PC-3 (cell line): ENCODE results near the gene ARMC7. TPM values are rescaled to one million over a fixed set of nuclear protein-coding genes. Genes with fewer than 3 reads are reported as not detected.

Source experiments
- ATAC-seq: fragments of 200-7000 bp; cut with Tn5 transposase; 2 replicates; pipeline ENCODE4 v1.9.1; 2020; ENCODE audit warnings: mild to moderate bottlenecking, moderate library complexity
- BruUV-seq: library from RNA; stranded (reverse); fragments of 400-500 nt; replicated peaks from 2 replicates; lab custom pipeline; 2021; lab: Mats Ljungman, UMichigan
- CTCF ChIA-PET: fragments of 300-600 bp; sonication (Branson Sonifier 250); formaldehyde crosslinking; loops from one replicate; lab custom pipeline; 2022; ENCODE audit warnings: antibody characterized with exemption; lab: Charles Lee
- POLR2A ChIA-PET: fragments of 300-600 bp; sonication (Branson Sonifier 250); formaldehyde crosslinking; loops from one replicate; lab custom pipeline; 2022; ENCODE audit warnings: antibody characterized with exemption; ENCODE audit not compliant: unreplicated experiment; lab: Charles Lee
- DNase-seq: peaks from one replicate; pipeline ENCODE4 v3.0.0-alpha.2; 2015
- H2AFZ ChIP-seq: fragments of 300-600 bp; sonication (generic); 2 replicates; pipeline ENCODE4 v1.6.0; 2016; ENCODE audit warnings: antibody characterized with exemption, low read length
- H3F3A ChIP-seq: fragments of 300-600 bp; sonication (generic); one replicate; pipeline ENCODE4 v1.6.0; 2017; ENCODE audit warnings: antibody characterized with exemption, low read length, control low read depth, mild to moderate bottlenecking; ENCODE audit not compliant: unreplicated experiment
- H3K27ac ChIP-seq: fragments of 300-600 bp; sonication (generic); 2 replicates; pipeline ENCODE4 v1.5.1; 2016; ENCODE audit warnings: mild to moderate bottlenecking, low read length
- H3K27me3 ChIP-seq: fragments of 300-600 bp; sonication (generic); 2 replicates; pipeline ENCODE4 v1.6.1; 2016; ENCODE audit warnings: low read length, mixed read lengths
- H3K36me3 ChIP-seq: fragments of 300-600 bp; sonication (generic); 2 replicates; pipeline ENCODE4 v1.6.1; 2016; ENCODE audit warnings: low read depth, mixed run types, low read length, mixed read lengths
- H3K4me1 ChIP-seq: fragments of 300-600 bp; sonication (generic); 2 replicates; pipeline ENCODE4 v1.5.1; 2016; ENCODE audit warnings: low read length; ENCODE audit not compliant: insufficient read depth
- H3K4me2 ChIP-seq: fragments of 300-600 bp; sonication (generic); 2 replicates; pipeline ENCODE4 v1.6.0; 2016; ENCODE audit warnings: low read length
- H3K4me3 ChIP-seq: fragments of 300-600 bp; sonication (generic); 2 replicates; pipeline ENCODE4 v1.5.1; 2016; ENCODE audit warnings: mild to moderate bottlenecking, low read length, mixed read lengths
- H3K79me2 ChIP-seq: fragments of 300-600 bp; sonication (generic); 2 replicates; pipeline ENCODE4 v1.6.1; 2017; ENCODE audit warnings: low read length, mixed read lengths
- H3K9ac ChIP-seq: fragments of 300-600 bp; sonication (generic); 2 replicates; pipeline ENCODE4 v1.6.0; 2016; ENCODE audit warnings: mild to moderate bottlenecking, low read length
- H3K9me2 ChIP-seq: fragments of 300-600 bp; sonication (generic); replicated peaks from 2 replicates; pipeline ENCODE4 v1.6.1; 2016; ENCODE audit warnings: mixed run types, low read length, mixed read lengths
- H3K9me3 ChIP-seq: fragments of 300-600 bp; sonication (generic); 2 replicates; pipeline ENCODE4 v1.6.1; 2016; ENCODE audit warnings: low read length, mixed read lengths
- H4K20me1 ChIP-seq: fragments of 300-600 bp; sonication (generic); 2 replicates; pipeline ENCODE4 v1.6.1; 2016; ENCODE audit warnings: low read length, mixed read lengths
- CTCF ChIP-seq: fragments of 300-600 bp; sonication (generic); conservative IDR thresholded peaks from 2 replicates; pipeline ENCODE4 v1.5.1; 2017; ENCODE audit warnings: antibody characterized with exemption, low read depth, mild to moderate bottlenecking, low read length
- EZH2 ChIP-seq: fragments of 300-600 bp; sonication (generic); IDR thresholded peaks from one replicate; pipeline ENCODE4 v1.6.1; 2017; ENCODE audit warnings: antibody characterized with exemption, mild to moderate bottlenecking, low read length; ENCODE audit not compliant: unreplicated experiment
- EZH2phosphoT487 ChIP-seq: fragments of 300-600 bp; sonication (generic); IDR thresholded peaks from 2 replicates; pipeline ENCODE4 v1.6.1; 2018; ENCODE audit warnings: mild to moderate bottlenecking, antibody characterized with exemption, low read length, borderline replicate concordance
- intact Hi-C: fragments of 100-400 bp; cut with micrococcal nuclease; formaldehyde crosslinking; loops from 2 replicates; pipeline ENCODE4 v1.9.0; 2023
- total RNA-seq: library from RNA; depleted of rRNA; stranded (reverse); fragments of >200 nt; gene quantifications from 2 replicates; pipeline ENCODE4 v1.2.3, GENCODE V29; 2014

Gene ARMC7
- total RNA-seq, 1 experiment from 2014 or later: 17.0 TPM

GRCh38 chr17:75142236-75142971 lies 32.6 kb downstream of the ARMC7 start:
- no TSS peak for BruUV-seq
- H3K27me3 ChIP-seq: no peaks in the 10 kb centered on the region
- no peaks in the 10 kb centered on the region for H3K4me1 ChIP-seq
- no peak overlapping the region for H2AFZ ChIP-seq
- ChIA-PET CTCF (no interaction called here), POLR2A (interaction anchor here (0.7 kb wide), 1 partner anchor 8 kb away, joined by 5 read pairs; no protein-coding TSS in a partner anchor)
- H3K36me3 ChIP-seq: peaks cover 88% of the 10 kb centered on the region
- no peak overlapping the region for H3K4me2 ChIP-seq
- no peaks in the 10 kb centered on the region for H3K9me3 ChIP-seq
- ATAC-seq: no peak
- peaks cover 25% of the 10 kb centered on the region for H3F3A ChIP-seq
- peaks cover 72% of the 10 kb centered on the region for H3K79me2 ChIP-seq
- no peak for DNase-seq
- no peaks in the 10 kb centered on the region for H3K9me2 ChIP-seq
- no peak overlapping the region for H3K27ac ChIP-seq
- no peak overlapping the region for H3K9ac ChIP-seq
- TF ChIP-seq EZH2phosphoT487: no peak
- TF ChIP-seq CTCF: no peak
- TF ChIP-seq EZH2: no peak
- peaks cover 19% of the 10 kb centered on the region for H4K20me1 ChIP-seq
- intact Hi-C loops: no loop called here
- no peak overlapping the region for H3K4me3 ChIP-seq

GRCh38 chr17:75144816-75145512 lies 35.2 kb downstream of the ARMC7 start:
- no peak for DNase-seq
- H3K4me3 ChIP-seq: no peak overlapping the region
- TF ChIP-seq EZH2: no peak
- TF ChIP-seq EZH2phosphoT487: no peak
- TF ChIP-seq CTCF: no peak
- ChIA-PET POLR2A (interaction anchor here (0.7 kb wide), 1 partner anchor 38 kb away, joined by 12 read pairs; the partner anchor contains the start of gene SUMO2), CTCF (interaction anchor here (0.6 to 1.3 kb wide), 3 partner anchors 49 to 882 kb away, joined by 7 to 11 read pairs (median 8); partner anchors contain the start of gene EVPL)
- H2AFZ ChIP-seq: no peak overlapping the region
- peaks cover 83% of the 10 kb centered on the region for H3K36me3 ChIP-seq
- no peaks in the 10 kb centered on the region for H3K27me3 ChIP-seq
- peaks cover 82% of the 10 kb centered on the region for H3K79me2 ChIP-seq
- H3K27ac ChIP-seq: no peak overlapping the region
- H3K9ac ChIP-seq: no peak overlapping the region
- H3K4me1 ChIP-seq: peaks cover 4% of the 10 kb centered on the region; the same call in 1 of the 2 replicates
- peaks cover 40% of the 10 kb centered on the region for H4K20me1 ChIP-seq
- H3K9me2 ChIP-seq: no peaks in the 10 kb centered on the region
- intact Hi-C loops: no loop called here
- peaks cover 8% of the 10 kb centered on the region for H3F3A ChIP-seq
- no peak overlapping the region for H3K4me2 ChIP-seq
- no peaks in the 10 kb centered on the region for H3K9me3 ChIP-seq
- BruUV-seq: no TSS peak
- no peak for ATAC-seq
